ENCODE measurements around the gene MYBPC1.

Gene MYBPC1

DNA sequence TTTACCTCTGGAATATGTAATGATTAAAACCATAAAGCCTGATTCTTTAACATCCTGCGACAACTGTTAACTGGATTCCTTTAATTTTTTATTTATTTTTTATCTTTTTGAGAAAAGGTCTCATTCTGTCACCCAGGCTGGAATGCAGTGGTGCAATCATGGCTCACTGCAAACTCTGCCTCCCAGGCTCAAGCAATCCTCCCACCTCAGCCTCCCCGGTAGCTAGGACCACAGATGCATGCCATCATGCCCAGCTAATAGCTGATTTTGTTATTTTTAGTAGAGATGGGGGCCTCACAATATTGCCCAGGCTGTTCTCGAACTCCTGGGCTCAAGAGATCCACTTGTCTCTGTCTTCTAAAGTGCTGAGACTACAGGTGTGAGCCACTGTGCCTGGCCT lies 3.7 kb downstream of the MYBPC1 start:
- TF ChIP-seq, protein P1, sequence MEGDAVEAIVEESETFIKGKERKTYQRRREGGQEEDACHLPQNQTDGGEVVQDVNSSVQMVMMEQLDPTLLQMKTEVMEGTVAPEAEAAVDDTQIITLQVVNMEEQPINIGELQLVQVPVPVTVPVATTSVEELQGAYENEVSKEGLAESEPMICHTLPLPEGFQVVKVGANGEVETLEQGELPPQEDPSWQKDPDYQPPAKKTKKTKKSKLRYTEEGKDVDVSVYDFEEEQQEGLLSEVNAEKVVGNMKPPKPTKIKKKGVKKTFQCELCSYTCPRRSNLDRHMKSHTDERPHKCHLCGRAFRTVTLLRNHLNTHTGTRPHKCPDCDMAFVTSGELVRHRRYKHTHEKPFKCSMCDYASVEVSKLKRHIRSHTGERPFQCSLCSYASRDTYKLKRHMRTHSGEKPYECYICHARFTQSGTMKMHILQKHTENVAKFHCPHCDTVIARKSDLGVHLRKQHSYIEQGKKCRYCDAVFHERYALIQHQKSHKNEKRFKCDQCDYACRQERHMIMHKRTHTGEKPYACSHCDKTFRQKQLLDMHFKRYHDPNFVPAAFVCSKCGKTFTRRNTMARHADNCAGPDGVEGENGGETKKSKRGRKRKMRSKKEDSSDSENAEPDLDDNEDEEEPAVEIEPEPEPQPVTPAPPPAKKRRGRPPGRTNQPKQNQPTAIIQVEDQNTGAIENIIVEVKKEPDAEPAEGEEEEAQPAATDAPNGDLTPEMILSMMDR (IDR thresholded peaks at IDR 0.05; ENCODE audit: low read depth, low read length), result no peak
- no peak for DNase-seq (ENCODE audit: extremely low read depth, low read depth)

DNA sequence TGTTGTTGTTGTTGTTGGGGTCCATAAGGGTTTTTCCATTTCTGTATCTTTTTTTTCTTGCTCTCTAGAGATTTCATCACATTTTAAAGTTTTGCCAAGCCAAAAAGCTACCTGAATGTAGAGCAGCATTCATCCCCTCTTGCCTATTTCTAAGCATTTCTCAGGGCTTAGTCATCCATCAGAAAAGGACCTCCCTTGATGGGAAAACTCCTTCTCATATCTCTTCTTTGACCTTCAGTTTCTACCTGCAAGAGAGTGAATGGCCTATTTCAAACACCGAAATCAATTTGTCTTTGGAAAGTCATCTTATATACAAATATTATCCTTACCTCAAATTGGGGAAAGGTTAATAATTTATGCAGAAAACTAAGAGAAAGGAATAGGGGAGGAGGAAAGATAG lies 4.5 kb downstream of the MYBPC1 start:
- DNase-seq (ENCODE audit: extremely low read depth, low read depth), result no peak
- TF ChIP-seq, protein P1 (IDR thresholded peaks at IDR 0.05; ENCODE audit: low read depth, low read length), result no peak

DNA sequence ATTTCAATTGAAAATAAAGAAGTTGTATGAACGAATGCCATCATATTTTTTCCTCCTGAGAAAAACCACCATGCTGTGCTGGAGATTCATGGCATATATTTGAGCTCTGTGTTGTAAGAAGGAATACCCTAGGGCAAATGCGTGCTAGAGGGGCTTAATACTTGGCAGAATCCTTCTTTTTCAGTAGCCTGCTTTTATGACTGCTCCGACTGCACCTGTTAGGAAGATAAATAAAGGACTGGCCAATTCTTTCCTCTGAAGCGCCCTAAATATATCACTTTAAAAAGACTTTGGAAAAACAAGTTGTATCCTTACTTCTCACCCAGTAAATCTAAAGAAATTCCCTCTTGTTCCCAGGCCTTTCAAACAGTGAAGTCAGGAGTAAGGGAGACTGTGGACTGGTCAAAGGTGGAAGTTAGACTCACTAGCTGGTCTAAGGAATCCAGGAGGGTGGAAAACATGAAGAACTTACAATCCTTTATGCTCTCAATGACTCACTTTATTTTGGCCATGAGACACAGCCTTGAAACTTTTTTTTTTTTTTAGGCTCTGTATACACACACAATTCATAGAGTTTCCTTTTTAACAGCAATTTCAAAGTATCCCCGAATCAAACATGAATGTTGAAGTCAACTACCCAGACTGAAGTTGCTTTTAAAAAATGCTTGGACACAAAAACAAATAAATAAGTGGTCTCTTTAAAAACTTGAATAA lies 5.2 kb downstream of the MYBPC1 start:
- TF ChIP-seq, protein P1 (IDR thresholded peaks at IDR 0.05; ENCODE audit: low read depth, low read length), result no peak
- no peak for DNase-seq (ENCODE audit: extremely low read depth, low read depth)

DNA sequence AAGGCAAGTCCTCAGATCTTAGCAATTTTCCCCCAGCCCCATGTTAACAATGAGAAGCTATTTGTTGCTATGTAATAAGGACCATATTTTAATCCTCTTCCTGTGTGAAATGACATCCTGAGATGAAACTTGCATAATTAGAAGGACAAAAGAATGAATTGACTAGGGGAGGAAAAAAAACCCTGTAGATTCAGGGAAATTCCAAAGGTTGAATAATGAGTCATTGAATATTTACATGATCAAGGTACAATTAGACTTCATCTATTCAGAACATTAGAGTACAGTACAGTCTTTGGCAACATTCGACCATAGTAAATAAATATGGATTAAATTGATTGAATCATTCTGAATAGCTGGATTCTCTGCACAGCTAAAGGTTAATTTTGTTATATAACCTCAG lies 9.4 kb downstream of the MYBPC1 start:
- TF ChIP-seq, protein P1 (IDR thresholded peaks at IDR 0.05; ENCODE audit: low read depth, low read length), result no peak
- DNase-seq (ENCODE audit: extremely low read depth, low read depth), result no peak

DNA sequence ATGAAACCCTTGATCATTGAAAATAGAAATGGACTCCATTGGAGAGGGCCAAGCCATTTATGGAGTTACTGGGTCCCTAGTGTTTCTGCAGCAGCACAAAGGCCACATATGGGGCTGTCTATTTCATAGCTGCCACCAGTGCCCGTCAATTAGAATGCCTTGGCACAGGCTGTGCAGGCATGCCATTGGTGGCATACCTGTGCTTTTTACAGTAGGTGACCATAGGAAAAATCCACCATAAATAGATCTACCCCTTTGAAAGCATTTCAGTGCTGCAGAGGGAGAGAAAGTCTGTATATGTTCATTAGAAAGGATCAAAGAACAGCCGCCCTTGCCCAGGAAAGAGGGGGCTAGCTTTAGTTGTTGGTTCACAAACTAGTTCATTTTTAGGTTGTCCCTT lies 13.1 kb downstream of the MYBPC1 start:
- TF ChIP-seq, protein P1 (IDR thresholded peaks at IDR 0.05; ENCODE audit: low read depth, low read length), result no peak
- no peak for DNase-seq (ENCODE audit: extremely low read depth, low read depth)

DNA sequence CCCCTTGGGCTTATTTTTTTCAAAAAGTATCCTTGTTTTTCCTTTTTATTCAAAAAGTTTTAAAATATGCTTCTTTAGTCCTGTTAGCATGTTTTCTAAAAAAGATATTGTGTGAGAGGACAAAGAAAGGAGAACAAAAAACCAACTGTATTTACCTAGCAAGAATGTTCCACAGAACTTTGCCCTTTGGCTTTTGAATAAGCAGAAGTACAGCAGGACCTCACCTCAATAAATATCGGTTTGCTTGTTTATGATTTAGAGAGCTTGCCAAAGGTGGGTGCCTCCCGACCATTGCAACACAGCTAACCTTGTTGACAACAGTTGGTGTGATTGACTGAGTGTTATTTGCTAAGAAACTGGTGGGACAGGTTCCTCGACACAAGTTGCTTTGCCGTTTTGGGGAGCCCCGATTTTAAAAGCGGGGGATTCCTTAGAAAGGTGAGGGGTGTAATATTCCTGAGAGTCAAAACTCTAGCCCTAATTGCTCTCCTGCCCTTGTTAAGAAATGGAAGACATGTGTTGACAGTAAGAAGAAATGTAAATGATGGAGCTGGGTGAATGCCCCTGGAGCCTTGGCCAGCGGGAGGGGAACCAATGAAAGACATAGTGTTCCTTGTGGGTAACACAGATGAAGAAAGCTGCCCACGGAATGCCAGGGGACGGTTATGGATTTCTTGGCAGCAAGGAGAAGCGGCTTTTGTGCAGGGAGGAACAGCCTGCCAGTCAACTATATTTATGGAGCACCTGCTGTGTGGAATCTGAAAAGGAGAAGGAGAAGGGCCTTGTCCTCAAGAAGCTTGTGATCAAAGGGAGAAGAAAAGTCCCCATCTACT lies 13.7 kb downstream of the MYBPC1 start:
- DNase-seq (ENCODE audit: extremely low read depth, low read depth), result no peak
- TF ChIP-seq, protein P1 (IDR thresholded peaks at IDR 0.05; ENCODE audit: low read depth, low read length), result no peak

DNA sequence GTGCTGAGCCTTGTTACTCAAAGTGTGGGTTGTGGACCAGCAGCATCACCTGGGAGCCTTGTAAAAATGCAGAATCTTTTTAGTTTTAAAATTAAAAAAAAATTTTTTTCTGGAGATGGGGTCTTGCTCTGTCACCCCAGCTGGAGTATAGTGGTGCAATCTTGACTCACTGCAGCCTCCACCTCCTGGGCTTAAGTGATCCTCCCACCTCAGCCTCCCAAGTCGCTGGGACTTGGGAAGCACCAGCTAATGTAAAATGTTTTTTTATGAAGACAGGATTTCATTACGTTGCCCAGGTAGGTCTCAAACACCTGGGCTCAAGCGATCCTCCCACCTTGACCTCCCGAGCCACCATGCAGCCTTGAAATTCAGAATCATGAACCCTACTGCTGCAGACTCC lies 14.4 kb downstream of the MYBPC1 start:
- no peak for DNase-seq (ENCODE audit: extremely low read depth, low read depth)
- TF ChIP-seq, protein P1 (IDR thresholded peaks at IDR 0.05; ENCODE audit: low read depth, low read length), result no peak

Data from AG09319 (cell line).